IPS-18c (cell line): ENCODE results near the gene GANC.

Source experiments
- H3K4me3 ChIP-seq: 2 replicates; pipeline ENCODE4 v1.7.0; 2013; ENCODE audit warnings: low read depth, mild to moderate bottlenecking, low read length, moderate library complexity; ENCODE audit not compliant: insufficient read depth
- H3K9me3 ChIP-seq: one replicate; pipeline ENCODE4 v1.6.1; 2013; ENCODE audit warnings: mild to moderate bottlenecking, low read length, moderate library complexity; ENCODE audit not compliant: control insufficient read depth, insufficient read depth

The GANC gene

GRCh38 chr15:42385206-42385979, 112.4 kb downstream of the GANC start:
- Histone ChIP-seq H3K4me3 (no peak overlapping the region), H3K9me3 (no peaks in the 10 kb centered on the region)

- no peaks in the 10 kb centered on the region for H3K9me3 ChIP-seq
- no peak overlapping the region for H3K4me3 ChIP-seq
Observed at GRCh38 chr15:42385980-42386700, 113.1 kb downstream of the GANC start.

GRCh38 chr15:42387603-42388002, 114.6 kb downstream of the GANC start:
- no peaks in the 10 kb centered on the region for H3K9me3 ChIP-seq
- H3K4me3 ChIP-seq = no peak overlapping the region

- no peaks in the 10 kb centered on the region for H3K9me3 ChIP-seq
- no peak overlapping the region for H3K4me3 ChIP-seq
Observed at GRCh38 chr15:42392309-42393024, 119.5 kb downstream of the GANC start.

- H3K4me3 ChIP-seq = no peak overlapping the region
- H3K9me3 ChIP-seq = no peaks in the 10 kb centered on the region
Observed at GRCh38 chr15:42394106-42394505, 121.1 kb downstream of the GANC start.

GRCh38 chr15:42395838-42396237, 122.8 kb downstream of the GANC start:
- no peaks in the 10 kb centered on the region for H3K9me3 ChIP-seq
- no peak overlapping the region for H3K4me3 ChIP-seq

- no peaks in the 10 kb centered on the region for H3K9me3 ChIP-seq
- H3K4me3 ChIP-seq = no peak overlapping the region
Observed at GRCh38 chr15:42401544-42402454, 128.8 kb downstream of the GANC start.

GRCh38 chr15:42402455-42403205, 129.6 kb downstream of the GANC start:
- H3K4me3 ChIP-seq = no peak overlapping the region
- H3K9me3 ChIP-seq = no peaks in the 10 kb centered on the region

- Histone ChIP-seq H3K9me3 (no peaks in the 10 kb centered on the region), H3K4me3 (no peak overlapping the region)
Observed at GRCh38 chr15:42403389-42403788, 130.4 kb downstream of the GANC start.

GRCh38 chr15:42404461-42405235, 131.6 kb downstream of the GANC start:
- no peak overlapping the region for H3K4me3 ChIP-seq

GRCh38 chr15:42405863-42406482, 133.0 kb downstream of the GANC start:
- Histone ChIP-seq H3K9me3 (no peaks in the 10 kb centered on the region), H3K4me3 (no peak overlapping the region)

More at GRCh38 chr15:42404461-42405235, 131.6 kb downstream of the GANC start:
- H3K9me3 ChIP-seq = no peaks in the 10 kb centered on the region
